Naive thymus-derived CD4-positive, alpha-beta T cell (primary cell): ENCODE data around the gene CLCA4. TPM values are rescaled to one million over a fixed set of nuclear protein-coding genes. Genes with fewer than 3 reads are reported as not detected.
"Not testable (repeated sequence)": the region's sequence is repeated elsewhere in the genome, so short reads cannot be mapped to it uniquely, and the experiment has no call there.

ENCODE experiments used
- ATAC-seq: fragments of 150-1000 bp; cut with Tn5 transposase; 2 replicates; pipeline ENCODE4 v1.10.0; 2021; ENCODE audit warnings: mild to moderate bottlenecking, moderate library complexity
- CTCF ChIA-PET: fragments of 350-600 bp; sonication (Branson Sonifier 250); formaldehyde crosslinking; loops from one replicate; lab custom pipeline; 2021; ENCODE audit warnings: antibody characterized with exemption; lab: Charles Lee
- POLR2A ChIA-PET: fragments of 350-600 bp; sonication (Branson Sonifier 250); formaldehyde crosslinking; loops from one replicate; lab custom pipeline; 2021; ENCODE audit warnings: antibody characterized with exemption, inconsistent platforms; lab: Charles Lee
- DNase-seq, 9 donors: peaks; one replicate each; pipeline versions ENCODE4 v3.0.0 to v3.0.0-alpha.2; 2020 to 2022; ENCODE audit warnings: mixed read lengths in 1 of 9
- H3K27ac ChIP-seq: one replicate; pipeline ENCODE4 v1.7.0; 2013; ENCODE audit warnings: mild to moderate bottlenecking, low read depth, low read length, moderate library complexity
- H3K27me3 ChIP-seq, 2 donors: one replicate each; pipeline ENCODE4 v1.7.0; 2013; ENCODE audit warnings: low read length in 2 of 2, mild to moderate bottlenecking in 2 of 2, moderate library complexity in 2 of 2; ENCODE audit not compliant: control insufficient read depth in 2 of 2, insufficient read depth in 2 of 2
- H3K36me3 ChIP-seq, 3 experiments: 1 replicate in 2 of 3; 2 replicates in 1 of 3; pipeline ENCODE4 v1.7.0; 2013; ENCODE audit warnings: low read length in 3 of 3, mild to moderate bottlenecking in 3 of 3, moderate library complexity in 1 of 3; ENCODE audit not compliant: insufficient read depth in 3 of 3, control insufficient read depth in 2 of 3
- H3K4me1 ChIP-seq, 2 donors: one replicate each; pipeline ENCODE4 v1.7.0; 2013; ENCODE audit warnings: low read length in 2 of 2, mild to moderate bottlenecking in 2 of 2, moderate library complexity in 1 of 2; ENCODE audit not compliant: control insufficient read depth in 2 of 2, insufficient read depth in 2 of 2
- H3K4me3 ChIP-seq: 2 replicates; pipeline ENCODE4 v1.7.0; 2013; ENCODE audit warnings: mild to moderate bottlenecking, low read length
- H3K9me3 ChIP-seq, 3 experiments: 1 replicate in 2 of 3; 2 replicates in 1 of 3; pipeline ENCODE4 v1.7.0; 2013; ENCODE audit warnings: low read length in 3 of 3; ENCODE audit not compliant: control insufficient read depth in 2 of 3
- H3K27ac Mint-ChIP-seq, 9 donors: one replicate each; pipeline ENCODE4 v1.8.0; 2020 to 2022; ENCODE audit warnings: mixed read lengths in 9 of 9, mild to moderate bottlenecking in 8 of 9, moderate library complexity in 5 of 9, inconsistent platforms in 2 of 9
- H3K27me3 Mint-ChIP-seq, 5 donors: one replicate each; pipeline ENCODE4 v1.8.0; 2021 to 2022; ENCODE audit warnings: mixed read lengths in 5 of 5, mild to moderate bottlenecking in 1 of 5
- H3K36me3 Mint-ChIP-seq, 5 donors: one replicate each; pipeline ENCODE4 v1.8.0; 2020 to 2022; ENCODE audit warnings: mixed read lengths in 5 of 5, mild to moderate bottlenecking in 3 of 5, inconsistent platforms in 1 of 5
- H3K4me1 Mint-ChIP-seq, 7 donors: one replicate each; pipeline ENCODE4 v1.8.0; 2020 to 2022; ENCODE audit warnings: mixed read lengths in 7 of 7, mild to moderate bottlenecking in 3 of 7, inconsistent platforms in 1 of 7
- H3K4me3 Mint-ChIP-seq, 10 donors: one replicate each; pipeline ENCODE4 v1.8.0; 2020 to 2022; ENCODE audit warnings: mild to moderate bottlenecking in 10 of 10, mixed read lengths in 10 of 10, moderate library complexity in 6 of 10, inconsistent platforms in 2 of 10
- H3K9me3 Mint-ChIP-seq, 11 donors: one replicate each; pipeline ENCODE4 v1.8.0; 2020 to 2022; ENCODE audit warnings: mixed read lengths in 11 of 11, mild to moderate bottlenecking in 4 of 11, inconsistent platforms in 1 of 11, moderate library complexity in 1 of 11
- intact Hi-C, 2 donors: fragments of 100-400 bp; cut with micrococcal nuclease; formaldehyde crosslinking; loops; one replicate each; pipeline ENCODE4 v1.15.1; 2023
- polyA plus RNA-seq, 2 donors: library from polyadenylated mRNA; unstranded; fragments of 300-500 nt; fragmentation: Illumina TruSeq; gene quantifications; one replicate each; pipeline ENCODE4 v1.2.3, GENCODE V29; 2021
- total RNA-seq, 6 experiments: library from RNA in 5 of 6; stranded (reverse) in 5 of 6; gene quantifications; 1 replicate in 5 of 6; 2 replicates in 1 of 6; pipeline ENCODE4 v1.2.3 and lab custom pipeline; 2021 to 2026

The CLCA4 gene, protein sequence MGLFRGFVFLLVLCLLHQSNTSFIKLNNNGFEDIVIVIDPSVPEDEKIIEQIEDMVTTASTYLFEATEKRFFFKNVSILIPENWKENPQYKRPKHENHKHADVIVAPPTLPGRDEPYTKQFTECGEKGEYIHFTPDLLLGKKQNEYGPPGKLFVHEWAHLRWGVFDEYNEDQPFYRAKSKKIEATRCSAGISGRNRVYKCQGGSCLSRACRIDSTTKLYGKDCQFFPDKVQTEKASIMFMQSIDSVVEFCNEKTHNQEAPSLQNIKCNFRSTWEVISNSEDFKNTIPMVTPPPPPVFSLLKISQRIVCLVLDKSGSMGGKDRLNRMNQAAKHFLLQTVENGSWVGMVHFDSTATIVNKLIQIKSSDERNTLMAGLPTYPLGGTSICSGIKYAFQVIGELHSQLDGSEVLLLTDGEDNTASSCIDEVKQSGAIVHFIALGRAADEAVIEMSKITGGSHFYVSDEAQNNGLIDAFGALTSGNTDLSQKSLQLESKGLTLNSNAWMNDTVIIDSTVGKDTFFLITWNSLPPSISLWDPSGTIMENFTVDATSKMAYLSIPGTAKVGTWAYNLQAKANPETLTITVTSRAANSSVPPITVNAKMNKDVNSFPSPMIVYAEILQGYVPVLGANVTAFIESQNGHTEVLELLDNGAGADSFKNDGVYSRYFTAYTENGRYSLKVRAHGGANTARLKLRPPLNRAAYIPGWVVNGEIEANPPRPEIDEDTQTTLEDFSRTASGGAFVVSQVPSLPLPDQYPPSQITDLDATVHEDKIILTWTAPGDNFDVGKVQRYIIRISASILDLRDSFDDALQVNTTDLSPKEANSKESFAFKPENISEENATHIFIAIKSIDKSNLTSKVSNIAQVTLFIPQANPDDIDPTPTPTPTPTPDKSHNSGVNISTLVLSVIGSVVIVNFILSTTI
- total RNA-seq (not detected), polyA plus RNA-seq (not detected), total RNA-seq (lab: John Stamatoyannopoulos, UW) (not detected)

DNA sequence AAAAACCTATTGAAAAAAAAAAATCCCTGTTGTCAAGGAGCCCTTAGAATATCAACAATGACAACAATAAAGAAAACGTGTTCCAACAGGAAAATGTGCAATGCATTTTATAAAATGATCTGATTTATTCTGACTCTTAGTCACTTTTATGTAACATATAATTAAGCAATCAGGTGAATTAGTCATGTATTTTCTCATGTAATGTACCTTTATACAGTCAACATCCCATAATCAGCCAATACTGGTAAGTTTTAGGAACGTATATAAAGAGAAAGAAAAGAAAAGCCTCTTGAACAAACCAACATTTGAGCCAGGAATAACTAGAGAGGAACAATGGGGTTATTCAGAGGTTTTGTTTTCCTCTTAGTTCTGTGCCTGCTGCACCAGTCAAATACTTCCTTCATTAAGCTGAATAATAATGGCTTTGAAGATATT lies at the start of gene CLCA4:
Gene CLCA4, plus strand, starts transcription at position 292 of the 435 bp plus-strand sequence. Its CDS starts 42 bp downstream, at position 334.
- no peak within 1 kb of the TSS for H3K4me3 ChIP-seq
- no peak within 1 kb of the TSS for H3K27ac Mint-ChIP-seq
- no peaks in the 10 kb centered on the region for H3K4me1 Mint-ChIP-seq
- ChIA-PET CTCF (no interaction called here), POLR2A (no interaction called here)
- no peaks in the 10 kb centered on the region for H3K27me3 ChIP-seq
- no peaks in the 10 kb centered on the region for H3K36me3 Mint-ChIP-seq
- H3K4me3 Mint-ChIP-seq = no peak within 1 kb of the TSS
- peaks cover 4 to 25% (median 14%) of the 10 kb centered on the region in 5 donors for H3K27me3 Mint-ChIP-seq
- peaks cover 0 to 4% (median 0%) of the 10 kb centered on the region in 11 donors for H3K9me3 Mint-ChIP-seq
- no peaks in the 10 kb centered on the region for H3K36me3 ChIP-seq
- no peak for ATAC-seq
- intact Hi-C loops = no loop called here
- no peak within 1 kb of the TSS for H3K27ac ChIP-seq
- no peaks in the 10 kb centered on the region for H3K4me1 ChIP-seq
- DNase-seq = no peak
- no peaks in the 10 kb centered on the region for H3K9me3 ChIP-seq

- H3K27me3 ChIP-seq = no peaks in the 10 kb centered on the region
- ATAC-seq = no peak
- Mint-ChIP-seq H3K27me3 (peaks cover 6 to 29% (median 14%) of the 10 kb centered on the region in 5 donors), H3K9me3 (no peaks in the 10 kb centered on the region), H3K4me3 (no peak overlapping the region), H3K36me3 (no peaks in the 10 kb centered on the region), H3K27ac (no peak overlapping the region), H3K4me1 (peaks cover 0 to 13% (median 8%) of the 10 kb centered on the region in 7 donors)
- no peaks in the 10 kb centered on the region for H3K9me3 ChIP-seq
- no peak for DNase-seq
- peaks cover 0 to 8% of the 10 kb centered on the region in 2 donors for H3K4me1 ChIP-seq
- no peaks in the 10 kb centered on the region for H3K36me3 ChIP-seq
- intact Hi-C loops = no loop called here
- H3K27ac ChIP-seq = no peak overlapping the region
- no peak overlapping the region for H3K4me3 ChIP-seq
- CTCF ChIA-PET = interaction anchor here (1.0 to 1.3 kb wide), 2 partner anchors 26 to 242 kb away, joined by 3 to 4 read pairs; no protein-coding TSS in a partner anchor
- POLR2A ChIA-PET = no interaction called here
Observed at GRCh38 chr1:86498281-86498680, 48.6 kb upstream of the CLCA4 start.

GRCh38 chr1:86499987-86500593 lies 46.8 kb upstream of the CLCA4 start:
- H3K27ac ChIP-seq = no peak overlapping the region
- H3K27me3 ChIP-seq = no peaks in the 10 kb centered on the region
- no peaks in the 10 kb centered on the region for H3K36me3 ChIP-seq
- no peaks in the 10 kb centered on the region for H3K36me3 Mint-ChIP-seq
- H3K4me3 ChIP-seq = no peak overlapping the region
- peak; percentile 92 for ATAC-seq
- peaks cover 0 to 18% (median 10%) of the 10 kb centered on the region in 7 donors for H3K4me1 Mint-ChIP-seq
- H3K27me3 Mint-ChIP-seq = peaks cover 6 to 46% (median 14%) of the 10 kb centered on the region in 5 donors
- H3K4me3 Mint-ChIP-seq = no peak overlapping the region
- intact Hi-C loops = loop anchor here (1.0 to 10.0 kb wide), 9 partner anchors 205 to 827 kb away; partner anchors contain the start of genes HS2ST1 (in 2 of the 2), SELENOF (in 2 of the 2), LMO4 (in 1 of the 2) and SH3GLB1 (in 1 of the 2)
- peaks cover 0 to 8% of the 10 kb centered on the region in 2 donors for H3K4me1 ChIP-seq
- ChIA-PET CTCF (interaction anchor here (0.6 to 4.4 kb wide), 14 partner anchors 9 to 124 kb away, joined by 3 to 42 read pairs (median 4); no protein-coding TSS in a partner anchor), POLR2A (interaction anchor here (1.4 kb wide), 1 partner anchor 106 kb away, joined by 3 read pairs; no protein-coding TSS in a partner anchor)
- peak in 6 of 9 donors; percentile 55 to 76 (median 73) for DNase-seq
- no peak overlapping the region for H3K27ac Mint-ChIP-seq
- no peaks in the 10 kb centered on the region for H3K9me3 Mint-ChIP-seq
- no peaks in the 10 kb centered on the region for H3K9me3 ChIP-seq

DNA sequence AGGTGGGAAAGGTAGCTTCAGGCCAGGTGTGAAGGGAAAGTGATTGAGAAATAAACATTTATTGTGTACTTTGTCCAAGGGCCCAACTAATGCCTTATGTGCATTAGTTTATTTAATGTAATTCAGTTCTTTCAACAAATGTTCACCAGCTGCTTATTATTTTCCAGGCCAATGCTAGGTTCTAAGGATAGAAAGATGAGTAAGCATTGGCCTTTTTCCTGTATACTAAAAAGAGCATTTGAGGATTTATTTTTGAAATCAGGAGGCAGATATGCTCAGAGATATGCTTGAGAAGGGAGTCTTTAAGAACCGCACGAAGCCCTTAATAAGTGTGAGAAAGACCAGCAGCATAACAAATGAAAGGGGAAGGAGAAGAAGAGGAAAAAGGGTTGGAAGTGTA lies 46.2 kb upstream of the CLCA4 start:
- no peaks in the 10 kb centered on the region for H3K27me3 ChIP-seq
- POLR2A ChIA-PET = interaction anchor here (1.4 kb wide), 1 partner anchor 106 kb away, joined by 3 read pairs; no protein-coding TSS in a partner anchor
- Mint-ChIP-seq H3K9me3 (no peaks in the 10 kb centered on the region), H3K36me3 (no peaks in the 10 kb centered on the region), H3K4me1 (peaks cover 0 to 18% (median 10%) of the 10 kb centered on the region in 7 donors), H3K27me3 (peaks cover 6 to 48% (median 14%) of the 10 kb centered on the region in 5 donors), H3K4me3 (no peak overlapping the region), H3K27ac (peak overlapping the region in 1 of 9 donors; percentile 8)
- DNase-seq (no peak), ATAC-seq (no peak)
- no peak overlapping the region for H3K4me3 ChIP-seq
- H3K36me3 ChIP-seq = no peaks in the 10 kb centered on the region
- CTCF ChIA-PET = interaction anchor here (0.9 to 4.4 kb wide), 10 partner anchors 8 to 125 kb away, joined by 3 to 42 read pairs (median 5); no protein-coding TSS in a partner anchor
- no peak overlapping the region for H3K27ac ChIP-seq
- H3K4me1 ChIP-seq = peaks cover 0 to 8% of the 10 kb centered on the region in 2 donors
- H3K9me3 ChIP-seq = no peaks in the 10 kb centered on the region
- intact Hi-C loops = loop anchor here (1.0 to 10.0 kb wide), 9 partner anchors 204 to 827 kb away; partner anchors contain the start of genes HS2ST1 (in 2 of the 2), SELENOF (in 2 of the 2), LMO4 (in 1 of the 2) and SH3GLB1 (in 1 of the 2)

- H3K9me3 ChIP-seq, H3K36me3 Mint-ChIP-seq, H3K4me1 ChIP-seq, H3K27ac ChIP-seq, H3K9me3 Mint-ChIP-seq, H3K36me3 ChIP-seq, H3K27me3 ChIP-seq: not testable (repeated sequence)
- intact Hi-C loops = loop anchor here (1.0 to 10.0 kb wide), 12 partner anchors 28 to 825 kb away; partner anchors contain the start of genes SH3GLB1 (in 2 of the 2), HS2ST1 (in 1 of the 2), LMO4 (in 1 of the 2) and ODF2L (in 1 of the 2)
- DNase-seq = peak in 7 of 9 donors; percentile 32 to 70 (median 59)
- ChIA-PET CTCF (interaction anchor here (0.6 to 4.4 kb wide), 15 partner anchors 8 to 583 kb away, joined by 3 to 42 read pairs (median 4); partner anchors contain the start of genes ODF2L and SH3GLB1), POLR2A (interaction anchor here (1.3 kb wide), 1 partner anchor 106 kb away, joined by 4 read pairs; the partner anchor contains the start of gene ODF2L)
- peak overlapping the region in 6 of 9 donors; percentile 10 to 63 (median 46) for H3K27ac Mint-ChIP-seq
- H3K27me3 Mint-ChIP-seq = peaks cover 6 to 44% (median 14%) of the 10 kb centered on the region in 5 donors
- H3K4me3 ChIP-seq = peak overlapping the region; percentile 65
- H3K4me3 Mint-ChIP-seq = peak overlapping the region; percentile 36 to 89 (median 84)
- ATAC-seq = peak; percentile 78
- peaks cover 0 to 18% (median 10%) of the 10 kb centered on the region in 7 donors for H3K4me1 Mint-ChIP-seq
Observed at GRCh38 chr1:86502125-86502646, 44.7 kb upstream of the CLCA4 start.
